Fibroblast of skin of left quadriceps (primary cell): Measurements from ENCODE around the gene MDP1.

Experiments
- DNase-seq, 2 experiments: peaks; one replicate each; pipeline ENCODE4 v3.0.0-alpha.2; 2013; ENCODE audit warnings: low read depth in 2 of 2

Gene MDP1

DNA sequence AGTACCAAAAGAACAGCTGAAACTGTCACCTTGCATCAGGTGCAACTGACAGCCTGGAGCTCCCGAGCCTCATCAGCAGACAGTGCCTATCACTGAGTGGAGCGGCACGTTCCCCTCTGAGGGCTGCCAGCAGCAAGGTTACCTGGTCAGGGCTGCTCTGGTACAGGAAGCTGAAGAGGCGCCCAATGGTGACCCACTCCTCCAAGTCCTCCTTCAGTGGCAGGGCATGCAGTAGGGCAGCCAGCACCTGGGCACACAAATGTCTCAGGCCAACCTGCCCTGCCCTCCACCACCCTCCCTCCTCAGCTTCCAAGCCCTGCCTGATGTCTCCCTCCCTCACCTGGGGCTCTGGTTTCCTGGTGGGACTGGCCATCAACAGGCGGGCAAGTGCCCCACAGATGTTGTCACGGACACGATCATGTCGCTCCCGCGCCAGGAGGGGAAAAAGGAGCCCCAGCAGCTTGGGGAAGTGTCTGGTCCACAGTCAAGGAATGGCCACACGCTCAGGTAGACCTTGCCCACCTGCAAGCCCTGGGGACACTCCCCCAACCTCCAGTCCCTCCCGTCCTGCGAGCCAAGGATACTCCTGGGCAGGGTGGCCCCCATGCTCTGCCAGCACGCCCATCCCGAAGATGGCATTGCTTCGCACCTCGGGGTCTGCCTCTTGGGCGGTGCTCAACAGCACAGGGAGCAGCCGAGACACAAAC, 34.3 kb downstream of the MDP1 start:
- DNase-seq = no peak

DNA sequence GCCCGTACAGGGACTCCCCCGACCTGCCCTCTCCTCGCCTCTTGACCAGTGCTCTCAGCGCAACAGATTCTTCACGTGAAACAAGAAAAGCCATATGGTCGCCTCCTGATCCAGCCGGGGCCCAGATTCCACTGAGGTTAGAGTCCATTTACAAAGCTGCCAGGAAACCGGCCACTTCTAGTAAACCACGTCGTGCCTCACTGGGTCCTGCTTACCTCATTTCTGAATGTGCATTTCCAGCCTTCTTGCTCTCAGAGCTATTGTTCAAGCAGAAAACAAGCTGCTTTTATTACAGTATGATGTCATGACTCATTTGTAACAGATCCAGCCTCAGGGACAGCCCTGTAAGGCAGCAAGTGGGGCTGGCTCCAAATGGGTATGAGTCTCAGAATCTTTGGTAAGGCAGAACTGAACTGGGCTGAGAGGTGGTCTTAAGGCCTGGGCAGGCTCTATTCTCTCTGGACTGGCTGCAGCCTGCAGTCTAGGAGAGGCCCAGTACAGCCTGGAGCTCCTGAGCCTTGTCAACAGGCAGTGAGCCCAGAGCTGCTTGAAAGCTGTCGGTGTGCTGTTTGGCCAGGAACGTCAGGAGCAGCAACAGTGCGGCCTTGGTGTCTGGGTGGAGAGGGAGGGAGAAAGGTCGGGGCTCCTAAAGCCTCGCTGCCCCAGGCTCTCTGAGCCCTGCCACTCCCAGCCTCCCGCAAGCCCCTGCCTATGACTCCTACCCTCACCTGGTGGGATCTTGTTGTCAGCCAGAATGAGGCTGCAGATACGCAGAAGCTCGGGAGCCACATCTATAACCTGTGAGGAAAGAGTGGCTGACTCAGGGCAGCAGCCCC, 35.7 kb downstream of the MDP1 start:
- DNase-seq = peak in 1 of 2 experiments; percentile 20

DNA sequence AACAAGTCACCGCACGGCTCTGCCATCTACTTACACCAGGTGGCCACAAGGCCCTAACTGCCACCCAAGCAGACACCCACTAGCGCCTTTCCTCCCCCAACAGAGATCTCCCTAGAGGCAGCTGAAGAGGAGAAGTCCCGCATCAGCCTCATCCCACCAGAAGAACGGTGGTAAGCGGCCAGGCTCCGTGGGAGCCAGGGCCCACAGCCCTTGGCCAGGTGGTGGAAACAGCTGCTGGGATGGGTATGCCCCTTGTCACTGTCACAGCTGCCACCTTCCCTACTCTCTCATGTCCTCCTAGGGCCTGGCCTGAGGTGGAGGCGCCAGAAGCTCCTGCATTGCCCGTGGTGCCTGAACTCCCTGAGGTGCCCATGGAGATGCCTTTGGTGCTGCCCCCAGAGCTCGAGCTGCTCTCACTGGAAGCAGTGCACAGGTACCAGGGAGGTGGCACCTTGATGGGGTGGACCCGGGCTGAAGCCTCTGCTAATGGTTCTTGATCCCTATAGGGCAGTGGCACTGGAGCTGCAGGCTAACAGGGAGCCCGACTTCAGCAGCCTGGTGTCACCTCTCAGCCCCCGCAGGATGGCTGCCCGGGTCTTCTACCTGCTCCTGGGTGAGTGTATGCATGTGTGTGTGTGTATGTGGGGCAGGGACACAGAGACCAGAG, 36.4 kb downstream of the MDP1 start:
- DNase-seq = no peak

DNA sequence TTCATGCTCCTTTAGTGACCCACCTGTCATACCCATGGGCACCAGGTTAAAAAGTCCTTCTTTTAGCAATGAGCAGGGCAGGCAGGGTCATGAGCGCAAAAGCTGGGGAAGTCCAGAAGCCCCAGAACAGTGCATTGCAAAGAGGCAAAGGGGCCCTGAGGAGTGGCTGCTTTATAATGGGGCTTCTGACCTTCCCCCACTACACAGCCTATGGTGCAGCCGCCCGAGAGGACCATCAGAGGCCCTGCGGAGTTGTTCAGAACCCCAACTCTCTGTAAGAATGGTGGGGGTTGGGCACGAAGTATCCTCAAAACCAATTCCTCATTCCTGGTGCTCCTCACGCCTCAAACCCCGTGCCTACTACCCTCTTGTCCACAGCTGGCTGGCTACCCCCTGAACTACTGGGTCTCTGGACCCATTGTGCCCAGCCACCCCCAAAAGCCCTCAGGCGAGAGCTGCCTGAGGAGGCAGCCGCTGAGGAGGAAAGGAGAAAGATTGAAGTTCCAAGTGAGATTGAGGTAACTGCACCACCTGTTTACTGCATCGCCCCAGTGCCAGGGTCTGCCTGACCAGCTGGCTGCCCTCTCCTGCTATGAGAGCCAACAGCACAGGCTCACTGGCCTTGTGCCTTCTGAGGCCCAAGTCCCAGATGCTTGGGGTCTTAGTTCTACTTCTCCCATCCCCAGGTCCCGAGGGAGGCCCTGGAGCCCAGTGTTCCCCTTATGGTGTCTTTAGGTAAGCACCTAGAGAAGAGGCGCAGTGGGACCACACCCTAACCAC, 37.3 kb downstream of the MDP1 start:
- DNase-seq = no peak

DNA sequence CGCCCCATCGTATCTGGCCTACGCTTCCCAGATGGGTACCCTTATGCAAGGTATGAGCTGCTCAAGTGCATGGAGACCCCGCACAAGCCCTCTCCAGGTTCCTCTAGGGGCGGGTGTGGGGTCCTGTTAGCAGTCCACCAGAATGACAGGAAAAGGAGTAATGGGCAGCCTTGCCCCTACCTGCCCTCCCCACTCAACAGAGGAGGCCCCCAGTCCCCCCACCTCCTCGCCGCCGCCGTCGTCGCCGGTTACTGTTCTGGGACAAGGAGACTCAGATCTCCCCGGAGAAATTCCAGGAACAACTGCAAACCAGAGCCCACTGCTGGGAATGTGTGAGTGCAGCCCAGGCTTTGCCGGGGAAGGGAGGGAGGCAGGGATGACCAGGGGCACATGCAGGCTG, 38.0 kb downstream of the MDP1 start:
- no peak for DNase-seq

DNA sequence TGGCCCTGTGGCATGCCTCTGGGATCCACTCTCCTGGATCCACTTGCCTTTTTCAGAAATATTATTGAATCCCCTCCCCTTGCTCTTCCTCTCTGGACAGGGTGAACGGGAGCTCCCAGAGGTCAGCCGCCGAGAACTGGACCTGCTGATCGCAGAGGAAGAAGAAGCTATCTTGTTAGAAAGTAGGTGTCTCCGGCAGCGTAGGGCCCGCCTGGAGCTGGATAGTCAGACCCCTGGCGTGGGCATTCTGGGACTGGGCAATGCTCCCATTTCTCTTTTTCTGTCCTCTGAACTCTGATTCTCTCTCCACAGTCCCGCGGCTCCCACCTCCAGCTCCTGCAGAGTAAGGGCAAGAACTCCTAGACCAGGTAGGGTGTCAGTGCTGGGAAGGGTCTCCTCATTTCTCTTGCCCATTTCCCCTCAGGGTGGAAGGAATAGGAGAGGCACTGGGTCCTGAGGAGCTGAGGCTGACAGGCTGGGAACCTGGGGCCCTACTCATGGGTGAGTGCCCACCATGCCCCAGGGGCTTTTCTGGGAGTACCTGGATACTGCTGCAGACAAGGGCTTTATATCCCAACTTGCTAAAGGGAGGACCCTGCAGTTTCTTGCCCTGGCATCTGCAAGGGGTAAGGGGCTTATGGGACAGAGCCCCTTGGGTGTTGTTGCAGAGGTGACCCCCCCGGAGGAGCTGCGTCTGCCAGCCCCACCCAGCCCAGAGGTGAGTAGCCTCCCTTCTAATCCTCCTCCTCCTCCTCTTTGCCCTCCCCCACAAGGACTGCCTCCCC, 38.6 kb downstream of the MDP1 start:
- no peak for DNase-seq

DNA sequence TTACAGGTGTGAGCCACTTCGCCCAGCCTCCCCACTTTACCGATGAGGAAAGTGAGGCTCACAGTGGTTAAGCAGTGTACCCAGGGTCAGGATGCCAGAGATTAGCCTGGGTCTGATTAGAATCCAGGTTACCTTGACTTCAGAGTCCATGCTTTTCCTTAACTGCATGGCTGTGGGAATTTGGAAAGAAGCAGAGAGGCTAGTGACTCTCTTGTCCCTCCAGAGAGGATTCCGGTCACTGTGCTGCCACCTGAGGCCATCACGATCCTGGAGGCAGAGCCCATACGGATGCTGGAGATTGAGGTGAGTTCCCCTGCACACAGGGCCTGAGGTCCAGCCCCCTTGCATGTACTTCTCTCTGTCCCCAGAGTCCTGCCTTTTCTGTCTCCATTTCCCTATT, 39.3 kb downstream of the MDP1 start:
- no peak for DNase-seq

DNA sequence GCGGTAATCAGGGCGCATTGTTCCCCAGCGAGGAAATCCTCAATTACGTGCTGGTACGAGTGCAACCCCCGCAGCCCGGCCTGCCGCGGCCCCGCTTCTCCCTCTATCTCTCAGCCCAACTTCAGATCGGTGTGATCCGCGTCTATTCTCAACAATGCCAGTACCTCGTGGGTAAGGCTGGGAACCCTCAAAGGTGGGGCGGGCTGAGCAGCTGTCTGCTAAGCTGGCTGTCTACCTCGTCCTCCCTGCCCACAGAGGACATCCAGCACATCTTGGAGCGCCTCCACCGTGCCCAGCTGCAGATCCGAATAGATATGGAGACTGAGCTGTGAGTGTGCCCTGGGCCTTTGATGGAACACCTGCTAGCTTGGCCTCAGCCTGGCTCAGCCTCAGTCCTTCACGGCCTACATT, 43.0 kb downstream of the MDP1 start:
- no peak for DNase-seq

DNA sequence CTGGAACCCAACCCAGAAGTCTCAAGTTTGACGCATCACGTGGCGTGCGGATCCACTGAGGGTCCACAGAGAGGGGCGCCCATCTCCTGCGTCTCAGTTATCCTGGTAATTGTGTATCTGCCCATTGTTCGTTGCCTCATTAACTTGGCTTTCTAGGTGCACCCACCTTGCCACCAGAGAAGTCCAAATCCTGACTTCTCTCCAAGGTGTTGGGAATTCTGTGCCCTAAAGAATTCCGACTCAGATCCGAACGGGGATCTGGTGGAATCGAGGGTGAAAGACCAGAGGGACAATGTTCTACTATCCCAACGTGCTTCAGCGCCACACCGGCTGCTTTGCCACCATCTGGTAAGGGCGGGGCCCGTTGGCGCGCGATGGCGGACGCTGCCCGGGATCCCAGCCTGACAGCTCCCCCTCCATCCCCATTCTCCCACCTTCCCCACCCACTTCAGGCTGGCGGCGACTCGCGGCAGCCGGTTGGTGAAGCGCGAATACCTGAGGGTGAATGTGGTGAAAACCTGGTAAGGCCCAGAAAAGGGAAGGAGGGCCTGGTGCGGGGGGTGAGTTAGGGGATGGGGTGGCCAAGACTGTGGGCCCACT, 43.5 kb downstream of the MDP1 start:
- DNase-seq = no peak

DNA sequence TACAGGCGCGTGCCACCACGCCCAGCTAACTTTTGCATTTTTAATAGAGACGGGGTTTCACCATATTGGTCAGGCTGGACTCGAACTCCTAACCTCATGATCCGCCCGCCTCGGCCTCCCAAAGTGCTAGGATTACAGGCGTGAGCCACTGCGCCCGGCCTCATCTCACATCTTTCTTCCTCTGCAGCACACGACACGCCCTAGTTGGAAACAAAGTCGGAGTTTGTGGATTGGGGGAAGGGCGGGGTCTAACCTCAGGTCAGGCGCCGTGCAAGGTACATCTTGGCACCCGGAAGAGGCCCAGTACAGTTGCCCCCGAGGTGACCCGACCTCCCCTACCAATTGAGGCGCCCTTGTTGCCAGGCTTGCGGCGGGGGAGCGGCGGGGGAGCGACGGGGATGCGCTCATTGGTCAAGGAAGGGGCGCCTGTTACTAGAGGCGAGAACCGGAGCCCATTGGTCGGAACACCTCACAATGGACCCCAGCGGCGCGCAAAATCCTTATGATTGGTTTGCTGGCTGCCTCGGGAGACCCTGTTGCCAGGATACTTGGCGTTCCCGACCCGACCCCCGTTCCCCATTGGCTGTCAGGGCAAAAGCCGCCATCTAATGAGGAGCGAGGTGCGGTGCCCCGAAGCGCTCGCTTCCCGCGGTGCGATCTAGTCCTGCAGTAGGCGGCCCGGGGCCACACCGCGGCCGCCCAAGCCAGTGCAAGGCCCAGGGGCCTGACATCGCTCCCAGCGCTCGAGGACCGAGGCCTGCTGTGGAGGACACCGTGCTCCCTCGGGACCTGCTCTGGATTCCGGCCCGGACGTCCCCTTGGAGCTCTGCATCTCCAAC, 44.2 kb downstream of the MDP1 start, which contains the start of gene REC8:
Gene REC8 (plus strand): TSS at position 659 of the 839 bp plus-strand sequence. CDS start 473 bp downstream, outside the sequence.
- peak; percentile 70 to 73 for DNase-seq

DNA sequence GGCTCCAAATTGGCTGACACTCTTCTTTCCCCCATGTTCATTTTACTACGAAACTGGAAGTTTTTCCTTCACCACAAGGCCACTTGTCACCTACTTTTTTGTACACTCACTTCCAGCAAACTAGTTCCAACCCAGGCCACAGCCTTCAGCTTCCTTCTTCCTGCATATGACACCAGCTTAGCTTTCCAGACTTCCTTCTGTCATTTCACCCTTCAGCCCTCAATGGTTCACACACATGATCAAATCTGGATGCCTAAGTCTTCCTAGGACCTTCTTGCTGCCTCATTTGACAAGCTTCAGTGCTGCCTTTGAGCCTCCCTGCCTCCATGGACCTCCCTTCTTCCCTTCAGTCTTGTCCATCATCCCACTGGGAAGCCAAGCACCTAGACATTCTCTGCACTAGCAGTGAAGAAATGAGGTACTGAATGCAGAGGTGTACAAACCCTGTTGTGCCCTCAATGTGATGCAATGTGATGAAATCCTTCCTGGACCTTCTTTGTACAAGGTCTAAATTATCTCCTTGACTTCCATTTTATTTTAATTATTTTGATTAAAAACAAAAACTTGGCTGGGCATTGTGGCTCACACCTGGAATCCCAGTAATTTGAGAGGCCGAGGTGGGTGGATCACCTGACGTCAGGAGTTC, 48.3 kb downstream of the MDP1 start:
- DNase-seq = no peak

DNA sequence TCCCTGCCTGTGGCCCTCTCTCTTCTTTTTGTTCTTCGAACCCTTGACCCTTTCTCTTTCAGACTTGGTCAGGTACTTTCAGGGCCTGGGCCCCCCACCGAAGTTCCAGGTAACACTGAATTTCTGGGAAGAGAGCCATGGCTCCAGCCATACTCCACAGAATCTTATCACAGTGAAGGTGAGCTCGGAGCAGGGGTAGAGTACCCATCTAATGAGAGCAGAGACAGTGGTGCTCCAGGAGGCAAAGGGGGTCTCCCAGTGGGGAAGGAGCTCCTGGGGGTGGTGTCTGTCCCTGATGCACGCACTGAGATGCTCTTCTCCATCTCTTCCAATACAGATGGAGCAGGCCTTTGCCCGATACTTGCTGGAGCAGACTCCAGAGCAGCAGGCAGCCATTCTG, 50.1 kb downstream of the MDP1 start:
- DNase-seq = no peak

DNA sequence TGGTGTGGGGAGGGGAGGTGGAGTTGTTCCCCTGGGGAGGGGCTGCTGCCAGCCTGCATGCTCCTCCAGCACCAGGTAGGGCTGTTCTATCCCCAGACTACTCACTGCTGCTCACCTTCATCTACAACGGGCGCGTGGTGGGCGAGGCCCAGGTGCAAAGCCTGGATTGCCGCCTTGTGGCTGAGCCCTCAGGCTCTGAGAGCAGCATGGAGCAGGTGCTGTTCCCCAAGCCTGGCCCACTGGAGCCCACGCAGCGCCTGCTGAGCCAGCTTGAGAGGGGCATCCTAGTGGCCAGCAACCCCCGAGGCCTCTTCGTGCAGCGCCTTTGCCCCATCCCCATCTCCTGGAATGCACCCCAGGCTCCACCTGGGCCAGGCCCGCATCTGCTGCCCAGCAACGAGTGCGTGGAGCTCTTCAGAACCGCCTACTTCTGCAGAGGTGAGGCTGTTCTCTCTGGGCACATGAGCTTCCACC, 51.3 kb downstream of the MDP1 start:
- no peak for DNase-seq
